Keratinocyte (primary cell): ENCODE data around the gene PLEKHG5. TPM values are rescaled to one million over a fixed set of nuclear protein-coding genes. Genes with fewer than 3 reads are reported as not detected.

ENCODE experiments used
- DNase-seq: peaks from one replicate; pipeline ENCODE4 v3.0.0-alpha.2; 2011; ENCODE audit warnings: low read depth, missing footprints, low spot score
- FAIRE-seq: peaks from 2 replicates; lab custom pipeline; 2011; peaks lifted over from hg19 to GRCh38; lab: Jason Lieb, UNC
- H2AFZ ChIP-seq: 2 replicates; pipeline ENCODE4 v1.6.0; 2012; ENCODE audit warnings: low read length, control low read depth, inconsistent platforms; ENCODE audit not compliant: control insufficient read depth
- H3K27ac ChIP-seq: 2 replicates; pipeline ENCODE4 v1.5.1; 2011; ENCODE audit warnings: low read length; ENCODE audit not compliant: control insufficient read depth, insufficient read depth
- H3K27me3 ChIP-seq: 3 replicates; pipeline ENCODE4 v1.6.0; 2011; ENCODE audit warnings: low read length; ENCODE audit not compliant: control insufficient read depth, insufficient read depth; ENCODE audit errors: extremely low read depth
- H3K36me3 ChIP-seq, 2 experiments: 2 replicates in 1 of 2; 3 replicates in 1 of 2; pipeline ENCODE4 v1.5.1; 2011; ENCODE audit warnings: low read length in 2 of 2, mild to moderate bottlenecking in 1 of 2; ENCODE audit not compliant: control insufficient read depth in 2 of 2, insufficient read depth in 2 of 2; ENCODE audit errors: extremely low read depth in 1 of 2
- H3K4me1 ChIP-seq: 3 replicates; pipeline ENCODE4 v1.5.1; 2011; ENCODE audit warnings: low read length; ENCODE audit not compliant: control insufficient read depth, insufficient read depth; ENCODE audit errors: extremely low read depth
- H3K4me2 ChIP-seq: 3 replicates; pipeline ENCODE4 v1.6.0; 2011; ENCODE audit warnings: low read depth, low read length; ENCODE audit not compliant: control insufficient read depth, insufficient read depth; ENCODE audit errors: extremely low read depth
- H3K4me3 ChIP-seq, 3 experiments: fragments of 200-600 bp in 1 of 3; sonication (generic) in 1 of 3; 2 replicates in 2 of 3; 3 replicates in 1 of 3; pipeline ENCODE4 v1.5.1; 2011 to 2016; ENCODE audit warnings: low read length in 3 of 3, mild to moderate bottlenecking in 3 of 3, control low read depth in 2 of 3, inconsistent platforms in 1 of 3, low read depth in 1 of 3, mixed read lengths in 1 of 3, mixed run types in 1 of 3, moderate library complexity in 1 of 3; ENCODE audit not compliant: control insufficient read depth in 2 of 3, insufficient read depth in 2 of 3; ENCODE audit errors: extremely low read depth in 1 of 3
- H3K79me2 ChIP-seq: 2 replicates; pipeline ENCODE4 v1.6.0; 2012; ENCODE audit warnings: low read length; ENCODE audit not compliant: control insufficient read depth, insufficient read depth
- H3K9ac ChIP-seq: 3 replicates; pipeline ENCODE4 v1.6.0; 2011; ENCODE audit warnings: low read length; ENCODE audit not compliant: control insufficient read depth, insufficient read depth; ENCODE audit errors: extremely low read depth
- H3K9me1 ChIP-seq: 3 replicates; pipeline ENCODE4 v1.6.0; 2011; ENCODE audit warnings: low read length; ENCODE audit not compliant: control insufficient read depth, insufficient read depth; ENCODE audit errors: extremely low read depth
- H3K9me3 ChIP-seq: 2 replicates; pipeline ENCODE4 v1.5.1; 2012; ENCODE audit warnings: low read depth, low read length; ENCODE audit not compliant: control insufficient read depth
- H4K20me1 ChIP-seq: 3 replicates; pipeline ENCODE4 v1.6.0; 2011; ENCODE audit warnings: low read length; ENCODE audit not compliant: control insufficient read depth, insufficient read depth; ENCODE audit errors: extremely low read depth
- EZH2 ChIP-seq: IDR thresholded peaks from one replicate; pipeline ENCODE4 v1.6.1; 2012; ENCODE audit warnings: inconsistent platforms, mild to moderate bottlenecking, low read length, moderate library complexity
- dilution Hi-C: fragments of 300-500 bp; cut with MboI; formaldehyde crosslinking; loops from one replicate; pipeline ENCODE4 v1.7.0; 2020; ENCODE audit warnings: low sequenced_read_pairs; ENCODE audit not compliant: extremely low pct_ligation_motif_present
- polyA plus RNA-seq, 5 experiments: library from polyadenylated mRNA; depleted of rRNA in 3 of 5; stranded (reverse) in 3 of 5; stranded (forward) in 1 of 5; unstranded in 1 of 5; fragments of >200 nt; gene quantifications; 1 replicate in 1 of 5; 2 replicates in 3 of 5; 3 replicates in 1 of 5; pipeline versions ENCODE4 v1.2.1 to v1.2.3, GENCODE V29; 2011 to 2012; ENCODE audit warnings: missing spikeins in 2 of 5, low read depth in 1 of 5, low replicate concordance in 1 of 5
- TF ChIP-seq, protein P1 (sequence below), 3 experiments: IDR thresholded peaks in 1 of 3; conservative IDR thresholded peaks in 1 of 3; optimal IDR thresholded peaks in 1 of 3; 2 replicates in 2 of 3; 3 replicates in 1 of 3; pipeline versions ENCODE3 to v1.5.1; 2011; ENCODE audit warnings: low read length in 3 of 3, mild to moderate bottlenecking in 3 of 3, moderate library complexity in 2 of 3, control low read depth in 1 of 3, inconsistent platforms in 1 of 3; ENCODE audit not compliant: insufficient read depth in 2 of 3; ENCODE audit errors: extremely low read depth in 1 of 3

The PLEKHG5 gene
- polyA plus RNA-seq, 1 donor (not counting 4 experiments of a cell fraction or from before 2014, with no cell fraction given), result 11.8 TPM

DNA sequence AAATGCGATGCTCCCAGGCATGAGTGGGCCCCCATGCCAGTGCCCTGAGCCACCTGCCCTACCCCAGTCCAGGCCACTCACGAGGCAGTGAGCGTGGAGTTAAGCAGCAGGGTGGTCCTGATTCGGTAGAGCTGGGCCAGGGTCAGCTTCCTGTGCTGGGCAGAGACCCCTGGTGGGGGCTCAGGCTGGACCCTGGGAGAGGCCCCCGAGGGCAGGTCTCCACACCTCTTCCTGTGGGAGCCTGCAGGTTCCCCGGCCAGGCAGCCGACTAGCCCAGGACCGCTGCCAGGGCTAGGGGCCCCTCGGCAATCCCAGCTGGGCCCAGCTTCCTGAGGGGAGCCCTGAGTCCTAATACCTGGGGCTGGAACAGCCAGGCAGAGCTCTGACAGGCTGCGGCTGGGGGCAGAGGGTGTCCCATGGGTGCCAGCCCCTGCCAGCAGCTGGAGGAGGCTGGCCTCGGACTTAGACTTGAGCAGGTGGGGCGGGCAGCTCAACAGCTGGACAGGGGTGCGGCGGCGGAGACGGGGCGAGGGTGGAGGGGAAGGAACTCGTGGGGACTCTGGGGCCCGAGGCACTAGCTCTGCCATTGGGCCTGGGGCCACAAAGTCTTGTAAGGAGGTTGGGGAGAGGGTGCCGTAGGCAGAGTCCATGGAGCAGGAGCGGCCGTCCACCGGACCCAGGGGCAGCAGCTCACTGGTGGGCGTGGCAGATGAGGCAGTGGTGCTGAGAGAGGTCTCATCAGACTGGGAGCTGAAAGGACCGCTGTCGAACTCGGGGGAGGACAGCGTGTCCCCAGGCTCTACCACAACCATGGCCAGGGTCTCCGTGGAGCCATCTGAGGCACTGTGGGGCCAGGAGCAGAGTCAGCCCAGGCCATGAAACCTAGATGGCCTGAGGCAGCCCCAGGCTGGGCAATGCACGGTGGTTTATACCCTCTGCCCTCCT is 23.5 kb downstream of the PLEKHG5 start:
- Histone ChIP-seq H3K4me2 (no peak overlapping the region), H3K9ac (no peak overlapping the region), H3K36me3 (peaks cover 42 to 56% of the 10 kb centered on the region in 2 experiments)

DNA sequence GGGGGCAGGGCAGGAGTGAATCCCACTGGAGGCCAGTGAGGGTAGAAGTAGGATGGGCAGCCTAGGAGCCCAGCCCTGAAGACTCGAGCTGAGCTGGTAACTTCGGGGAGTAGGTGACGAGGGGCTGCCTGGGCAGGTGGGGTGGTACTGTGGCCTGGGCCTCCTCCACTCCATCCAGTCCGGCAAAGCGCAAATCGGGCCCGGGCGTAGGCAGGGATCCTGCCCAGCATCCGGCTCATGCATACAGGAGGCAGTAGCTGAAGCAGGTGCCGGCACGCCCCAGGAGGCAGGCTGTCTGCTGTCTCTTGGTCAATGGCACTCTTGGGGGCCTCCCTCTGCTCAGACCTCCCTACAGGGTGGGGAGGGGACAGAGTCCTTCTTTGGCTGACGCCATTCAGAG is 24.2 kb downstream of the PLEKHG5 start:
- Histone ChIP-seq H3K9me1 (no peaks in the 10 kb centered on the region), H3K9me3 (no peaks in the 10 kb centered on the region), H3K4me2 (no peak overlapping the region), H3K4me3 (no peak overlapping the region), H3K36me3 (peaks cover 41 to 59% of the 10 kb centered on the region in 2 experiments), H2AFZ (no peak overlapping the region), H3K9ac (no peak overlapping the region), H3K4me1 (peaks cover 10% of the 10 kb centered on the region), H3K27me3 (no peaks in the 10 kb centered on the region), H3K27ac (no peak overlapping the region), H3K79me2 (no peaks in the 10 kb centered on the region), H4K20me1 (no peaks in the 10 kb centered on the region)
- TF ChIP-seq EZH2, result no peak
- TF ChIP-seq, protein P1, sequence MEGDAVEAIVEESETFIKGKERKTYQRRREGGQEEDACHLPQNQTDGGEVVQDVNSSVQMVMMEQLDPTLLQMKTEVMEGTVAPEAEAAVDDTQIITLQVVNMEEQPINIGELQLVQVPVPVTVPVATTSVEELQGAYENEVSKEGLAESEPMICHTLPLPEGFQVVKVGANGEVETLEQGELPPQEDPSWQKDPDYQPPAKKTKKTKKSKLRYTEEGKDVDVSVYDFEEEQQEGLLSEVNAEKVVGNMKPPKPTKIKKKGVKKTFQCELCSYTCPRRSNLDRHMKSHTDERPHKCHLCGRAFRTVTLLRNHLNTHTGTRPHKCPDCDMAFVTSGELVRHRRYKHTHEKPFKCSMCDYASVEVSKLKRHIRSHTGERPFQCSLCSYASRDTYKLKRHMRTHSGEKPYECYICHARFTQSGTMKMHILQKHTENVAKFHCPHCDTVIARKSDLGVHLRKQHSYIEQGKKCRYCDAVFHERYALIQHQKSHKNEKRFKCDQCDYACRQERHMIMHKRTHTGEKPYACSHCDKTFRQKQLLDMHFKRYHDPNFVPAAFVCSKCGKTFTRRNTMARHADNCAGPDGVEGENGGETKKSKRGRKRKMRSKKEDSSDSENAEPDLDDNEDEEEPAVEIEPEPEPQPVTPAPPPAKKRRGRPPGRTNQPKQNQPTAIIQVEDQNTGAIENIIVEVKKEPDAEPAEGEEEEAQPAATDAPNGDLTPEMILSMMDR (optimal IDR thresholded peaks at IDR 0.05 in 1 of 3, IDR thresholded peaks at IDR 0.05 in 1 of 3, conservative IDR thresholded peaks at IDR 0.05 in 1 of 3; ENCODE audit: extremely low read depth in 1 of 3, insufficient read depth in 2 of 3, low read length in 3 of 3), result no peak
- FAIRE-seq (no peak), DNase-seq (no peak)
- dilution Hi-C loops, result no loop called here

More for the DNA sequence above, 23.5 kb downstream of the PLEKHG5 start:
- DNase-seq (no peak), FAIRE-seq (no peak)
- peaks cover 17% of the 10 kb centered on the region for H3K4me1 ChIP-seq
- no peaks in the 10 kb centered on the region for H4K20me1 ChIP-seq
- dilution Hi-C loops, result no loop called here
- no peak overlapping the region for H3K4me3 ChIP-seq
- H3K9me1 ChIP-seq, result peaks cover 2% of the 10 kb centered on the region
- H3K9me3 ChIP-seq, result no peaks in the 10 kb centered on the region
- no peaks in the 10 kb centered on the region for H3K27me3 ChIP-seq
- no peak overlapping the region for H3K27ac ChIP-seq
- no peak for TF ChIP-seq EZH2
- TF ChIP-seq, protein P1 (optimal IDR thresholded peaks at IDR 0.05 in 1 of 3, IDR thresholded peaks at IDR 0.05 in 1 of 3, conservative IDR thresholded peaks at IDR 0.05 in 1 of 3; ENCODE audit: extremely low read depth in 1 of 3, insufficient read depth in 2 of 3, low read length in 3 of 3), result no peak
- H3K79me2 ChIP-seq, result no peaks in the 10 kb centered on the region
- H2AFZ ChIP-seq, result no peak overlapping the region
